NCI-H2107 treated with DMSO at 0.1 percent for 48 hours (cell line): ENCODE measurements around the gene ASMTL.
"Not testable (repeated sequence)": the region's sequence is repeated elsewhere in the genome, so short reads cannot be mapped to it uniquely, and the experiment has no call there.

Experiments
- DNase-seq: peaks from one replicate; lab custom pipeline; 2025; ENCODE audit not compliant: unreplicated experiment; lab: John Stamatoyannopoulos, UW

Gene ASMTL, protein sequence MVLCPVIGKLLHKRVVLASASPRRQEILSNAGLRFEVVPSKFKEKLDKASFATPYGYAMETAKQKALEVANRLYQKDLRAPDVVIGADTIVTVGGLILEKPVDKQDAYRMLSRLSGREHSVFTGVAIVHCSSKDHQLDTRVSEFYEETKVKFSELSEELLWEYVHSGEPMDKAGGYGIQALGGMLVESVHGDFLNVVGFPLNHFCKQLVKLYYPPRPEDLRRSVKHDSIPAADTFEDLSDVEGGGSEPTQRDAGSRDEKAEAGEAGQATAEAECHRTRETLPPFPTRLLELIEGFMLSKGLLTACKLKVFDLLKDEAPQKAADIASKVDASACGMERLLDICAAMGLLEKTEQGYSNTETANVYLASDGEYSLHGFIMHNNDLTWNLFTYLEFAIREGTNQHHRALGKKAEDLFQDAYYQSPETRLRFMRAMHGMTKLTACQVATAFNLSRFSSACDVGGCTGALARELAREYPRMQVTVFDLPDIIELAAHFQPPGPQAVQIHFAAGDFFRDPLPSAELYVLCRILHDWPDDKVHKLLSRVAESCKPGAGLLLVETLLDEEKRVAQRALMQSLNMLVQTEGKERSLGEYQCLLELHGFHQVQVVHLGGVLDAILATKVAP

GRCh38 chrX:1452516-1453394, at the start of gene ASMTL:
ASMTL (minus strand) TSS chrX:1452909; CDS start chrX:1452840, 69 bp downstream.
- DNase-seq: no peak

DNA sequence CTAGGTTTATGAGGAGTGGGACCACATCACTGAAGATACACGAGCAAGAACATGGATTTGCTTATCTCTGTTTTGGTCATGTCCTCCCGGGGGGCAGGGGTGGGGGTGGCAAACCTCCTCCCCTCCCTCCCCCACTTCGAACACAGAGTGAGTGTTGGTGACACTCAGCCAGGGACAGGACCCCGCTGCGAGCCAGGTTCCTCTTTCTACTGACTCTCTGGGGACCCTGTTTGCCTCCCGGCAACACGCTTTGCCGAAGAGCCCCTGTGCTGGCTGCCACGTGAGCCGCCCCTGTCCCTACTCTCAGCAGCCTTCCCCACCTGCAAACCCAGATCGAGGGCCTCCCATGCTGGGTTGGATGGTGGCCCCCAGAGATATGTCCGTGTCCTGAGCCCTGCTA, 49.5 kb upstream of the ASMTL start:
- no peak for DNase-seq

DNA sequence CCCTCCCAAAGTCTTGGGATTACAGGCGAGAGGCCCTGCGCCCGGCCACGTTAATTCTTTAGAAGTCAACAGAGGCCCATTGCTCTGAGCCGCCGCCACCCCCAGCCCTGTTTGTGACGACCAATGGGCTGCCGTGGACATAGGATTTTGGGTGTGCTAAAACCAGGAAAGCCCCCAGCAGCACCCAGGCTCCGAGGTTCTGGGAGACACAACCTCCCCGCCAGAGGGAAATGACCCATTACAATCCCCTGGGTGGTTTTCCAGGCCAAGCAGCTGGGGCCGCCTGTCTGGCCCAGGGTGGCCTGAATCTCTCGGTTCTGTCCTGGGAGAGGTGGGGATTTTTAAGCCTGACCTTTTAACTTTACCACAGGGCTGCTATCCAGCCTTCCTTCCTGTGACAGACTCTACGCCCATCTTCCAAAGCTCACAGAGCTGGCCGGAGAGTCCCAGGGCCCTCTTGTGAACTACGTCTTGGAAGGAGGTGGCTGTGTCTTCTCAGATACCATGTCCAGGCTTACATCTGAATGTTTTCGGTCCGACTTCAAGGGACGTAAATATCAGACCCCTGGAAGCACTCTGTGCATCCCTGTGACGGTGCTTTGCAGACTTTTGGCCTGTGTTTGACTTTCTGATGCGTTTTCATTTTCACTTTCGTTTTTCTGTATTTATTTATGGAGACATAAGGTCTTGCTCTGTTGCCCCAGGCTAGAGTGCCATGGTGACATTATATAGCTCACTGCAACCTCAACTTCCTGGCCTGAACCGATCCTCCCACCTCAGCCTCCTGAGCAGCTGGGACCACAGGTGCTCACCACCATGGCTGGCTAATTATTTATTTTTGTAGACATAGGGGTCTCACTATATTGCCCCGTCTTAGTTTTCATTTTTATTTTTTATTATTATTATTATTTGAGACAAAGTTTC, 48.3 kb upstream of the ASMTL start:
- DNase-seq: no peak

GRCh38 chrX:1496076-1496475, 43.4 kb upstream of the ASMTL start:
- DNase-seq: no peak

GRCh38 chrX:1493877-1494510, 41.3 kb upstream of the ASMTL start:
- DNase-seq: no peak

GRCh38 chrX:1493412-1493811, 40.7 kb upstream of the ASMTL start:
- no peak for DNase-seq

- DNase-seq: no peak
These were observed 39.8 kb upstream of the ASMTL start for GRCh38 chrX:1492421-1493012.

- DNase-seq: no peak
These were observed 39.2 kb upstream of the ASMTL start for GRCh38 chrX:1491851-1492349.

DNA sequence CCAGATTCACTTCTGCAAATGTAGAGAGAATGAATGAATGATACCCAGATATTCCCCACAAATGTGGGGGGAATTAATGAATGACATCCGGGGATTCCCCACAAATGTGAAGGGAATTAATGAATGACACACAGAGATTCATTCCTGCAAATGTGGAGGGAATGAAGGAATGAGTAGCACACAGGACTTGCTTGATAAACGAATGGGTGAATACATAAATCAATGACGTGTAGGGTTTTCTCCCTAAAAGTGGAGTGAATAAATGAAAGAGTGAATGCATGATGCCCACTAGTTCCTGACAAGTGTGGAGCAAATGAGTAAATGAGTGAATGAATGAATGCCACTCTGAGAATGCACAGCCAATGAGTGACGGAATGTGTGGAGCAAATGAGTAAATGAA, 38.5 kb upstream of the ASMTL start:
- not testable (repeated sequence) for DNase-seq

GRCh38 chrX:1490723-1491122, 38.0 kb upstream of the ASMTL start:
- not testable (repeated sequence) for DNase-seq

GRCh38 chrX:1489354-1489753, 36.6 kb upstream of the ASMTL start:
- not testable (repeated sequence) for DNase-seq

GRCh38 chrX:1488745-1489144, 36.0 kb upstream of the ASMTL start:
- DNase-seq: no peak

DNA sequence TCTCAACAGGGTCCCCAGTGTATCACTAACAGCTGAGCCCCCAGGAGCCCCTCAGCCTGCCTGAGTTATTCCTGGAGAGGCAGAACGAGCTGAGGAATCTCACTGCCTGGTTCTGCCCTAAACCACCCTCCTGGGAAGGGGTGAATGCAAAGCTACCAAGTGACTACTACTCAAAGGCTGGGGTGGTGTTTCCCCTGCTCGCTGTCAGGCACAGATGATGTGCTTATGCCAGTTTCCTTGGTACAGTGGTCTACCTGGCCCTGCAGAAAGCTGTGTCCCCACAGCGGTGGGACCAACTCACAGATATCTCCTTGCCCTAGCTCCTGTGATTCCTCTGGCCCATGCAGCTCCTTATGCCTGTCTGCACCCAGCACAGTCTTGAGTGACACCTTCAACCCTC, 35.4 kb upstream of the ASMTL start:
- no peak for DNase-seq

DNA sequence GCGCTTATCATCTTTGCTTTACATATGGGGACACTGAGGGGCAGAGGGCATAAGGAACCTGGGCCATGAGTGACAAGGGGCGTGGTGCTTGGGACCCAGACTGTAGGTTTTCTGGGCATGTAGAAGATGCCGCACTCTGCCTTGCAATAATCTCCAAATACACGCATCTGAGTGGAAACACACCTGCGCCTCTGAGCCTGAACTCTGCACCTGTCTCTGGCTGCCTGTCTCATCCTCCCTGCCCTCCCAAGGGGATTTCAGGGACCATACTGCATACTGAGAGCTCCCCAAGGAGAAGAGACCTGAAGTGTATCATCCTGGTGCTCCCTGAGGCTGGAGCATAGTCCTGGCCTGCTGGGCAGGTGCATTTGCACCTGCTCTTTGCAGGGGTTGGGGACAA, 34.7 kb upstream of the ASMTL start:
- no peak for DNase-seq

GRCh38 chrX:1486749-1487361, 34.1 kb upstream of the ASMTL start:
- no peak for DNase-seq

DNA sequence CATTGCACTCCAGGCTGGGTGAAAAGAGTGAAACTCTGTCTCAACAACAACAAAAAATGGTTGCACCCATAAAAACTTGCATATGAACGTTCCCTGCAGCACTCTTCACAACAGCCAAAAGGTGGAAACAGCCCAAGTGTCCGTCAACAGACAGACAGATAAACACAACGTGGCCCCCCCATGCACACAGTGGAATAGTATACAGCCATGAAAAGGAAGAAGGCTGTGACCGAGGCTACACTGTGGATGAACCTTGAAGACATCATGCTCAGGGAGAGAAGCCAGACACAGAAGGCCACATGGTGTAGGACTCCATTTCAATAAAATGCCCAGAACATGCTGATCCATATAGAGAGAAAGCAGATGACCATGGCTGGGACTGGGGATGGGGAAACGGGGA, 33.5 kb upstream of the ASMTL start:
- no peak for DNase-seq

DNA sequence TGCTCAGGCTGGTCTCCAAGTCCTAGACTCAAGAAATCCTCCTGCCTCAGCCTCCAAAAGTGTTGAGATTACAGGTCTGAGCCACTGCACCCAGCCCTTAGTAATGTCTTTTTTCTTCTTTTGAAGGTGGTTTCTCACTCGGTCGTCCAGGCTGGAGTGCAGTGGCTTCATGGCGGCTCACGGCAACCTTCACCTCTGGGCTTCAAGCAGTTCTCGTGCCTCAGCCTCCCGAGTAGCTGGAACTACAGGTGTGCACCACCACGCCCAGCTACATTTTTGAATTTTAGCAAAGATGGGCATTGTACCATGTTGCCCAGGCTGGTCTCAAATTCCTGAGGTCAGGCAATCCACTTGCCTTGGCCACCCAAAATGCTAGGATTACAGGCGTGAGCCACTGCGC, 32.3 kb upstream of the ASMTL start:
- DNase-seq: no peak

GRCh38 chrX:1484638-1485019, 31.9 kb upstream of the ASMTL start:
- no peak for DNase-seq
